Motor neuron (in vitro differentiated cells): ENCODE results near the gene CCDC9B. TPM values are rescaled to one million over a fixed set of nuclear protein-coding genes. Genes with fewer than 3 reads are reported as not detected.
A peak's percentile ranks its signal among the peaks of the same experiment; 100 is the strongest.

Experiments used
- ATAC-seq, 8 experiments: fragments of 200-7000 bp; cut with Tn5 transposase; replicated peaks in 6 of 8; 2 replicates each; pipeline ENCODE4 v1.8.0; 2021; ENCODE audit warnings: mild to moderate bottlenecking in 8 of 8, moderate library complexity in 8 of 8
- H3K27ac ChIP-seq, 2 donors: fragments of 250-450 bp; sonication (Bioruptor Pico); 2 replicates each; pipeline ENCODE4 v1.9.0; 2021; ENCODE audit warnings: antibody characterized with exemption in 2 of 2, mild to moderate bottlenecking in 2 of 2, moderate library complexity in 1 of 2
- H3K4me1 ChIP-seq, 2 donors: fragments of 250-450 bp; sonication (Bioruptor Pico); replicated peaks in 1 of 2; 2 replicates each; pipeline ENCODE4 v1.6.1; 2021; ENCODE audit warnings: antibody characterized with exemption in 2 of 2, mild to moderate bottlenecking in 2 of 2, moderate library complexity in 1 of 2
- H3K4me3 ChIP-seq, 5 donors: fragments of 250-450 bp; sonication (Bioruptor Pico); 2 replicates each; pipeline ENCODE4 v1.9.0; 2021; ENCODE audit warnings: antibody characterized with exemption in 5 of 5, mild to moderate bottlenecking in 5 of 5, moderate library complexity in 4 of 5
- WGBS, 10 experiments: fragments of 450-650 bp; shearing (Covaris generic); methylation state at CpG; one replicate each; pipeline ENCODE4 v1.0.0; 2022; 5-methylcytosine and 5-hydroxymethylcytosine counted together
- in situ Hi-C, 9 experiments: fragments of 400-800 bp; cut with MboI; loops; one replicate each; pipeline ENCODE4 v1.15.0; 2021; ENCODE audit warnings: low sequenced_read_pairs in 9 of 9, low pct_unique_long_range_greater_than_20kb in 2 of 9; ENCODE audit not compliant: unreplicated experiment in 9 of 9
- total RNA-seq, 8 experiments: library from RNA; unstranded; fragments of 300-600 nt; gene quantifications; 2 replicates each; pipeline versions ENCODE4 v1.2.3 to v1.2.4, GENCODE V29; 2022

Gene CCDC9B
- total RNA-seq, 8 experiments from 2014 or later = 0.50 to 32.6 (median 1.9) TPM

GRCh38 chr15:40337597-40337996 lies 3.1 kb downstream of the CCDC9B start:
- no peak for ATAC-seq
- whole genome bisulfite sequencing, 10 experiments = 63 to 83% methylated on average over 1 to 6 of the region's 19 CpGs; no CpG with 5 or more reads in 8 of the 10 experiments
- H3K27ac ChIP-seq = no peak overlapping the region
- H3K4me1 ChIP-seq = peaks cover 31 to 35% of the 10 kb centered on the region in 2 donors
- H3K4me3 ChIP-seq = no peak overlapping the region
- in situ Hi-C loops = no loop called here

DNA sequence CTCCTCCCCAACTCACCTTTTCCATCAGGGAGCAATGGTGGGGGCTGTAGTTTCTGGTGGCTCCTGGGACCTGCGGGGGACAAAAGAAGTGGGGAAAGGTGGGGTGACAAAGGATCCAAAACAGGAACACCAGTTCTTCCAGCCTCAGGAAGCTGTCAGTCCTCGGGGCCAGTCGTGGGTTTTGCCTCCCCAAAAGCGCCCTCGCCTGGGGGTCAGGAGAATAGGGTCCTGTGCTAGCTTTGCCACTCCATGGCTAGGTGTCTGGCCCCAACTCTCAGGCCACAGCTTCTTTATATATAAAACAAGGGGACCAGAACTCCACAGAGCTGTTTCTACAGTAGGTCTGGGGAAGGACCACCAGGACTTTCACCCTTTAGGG lies 4.0 kb downstream of the CCDC9B start:
- no peak for ATAC-seq
- Histone ChIP-seq H3K27ac (no peak overlapping the region), H3K4me1 (peaks cover 31 to 35% of the 10 kb centered on the region in 2 donors), H3K4me3 (no peak overlapping the region)
- in situ Hi-C loops = no loop called here
- WGBS, 10 experiments = 50 to 100% (median 100%) methylated on average over 1 to 3 of the region's 5 CpGs; no CpG with 5 or more reads in 7 of the 10 experiments

DNA sequence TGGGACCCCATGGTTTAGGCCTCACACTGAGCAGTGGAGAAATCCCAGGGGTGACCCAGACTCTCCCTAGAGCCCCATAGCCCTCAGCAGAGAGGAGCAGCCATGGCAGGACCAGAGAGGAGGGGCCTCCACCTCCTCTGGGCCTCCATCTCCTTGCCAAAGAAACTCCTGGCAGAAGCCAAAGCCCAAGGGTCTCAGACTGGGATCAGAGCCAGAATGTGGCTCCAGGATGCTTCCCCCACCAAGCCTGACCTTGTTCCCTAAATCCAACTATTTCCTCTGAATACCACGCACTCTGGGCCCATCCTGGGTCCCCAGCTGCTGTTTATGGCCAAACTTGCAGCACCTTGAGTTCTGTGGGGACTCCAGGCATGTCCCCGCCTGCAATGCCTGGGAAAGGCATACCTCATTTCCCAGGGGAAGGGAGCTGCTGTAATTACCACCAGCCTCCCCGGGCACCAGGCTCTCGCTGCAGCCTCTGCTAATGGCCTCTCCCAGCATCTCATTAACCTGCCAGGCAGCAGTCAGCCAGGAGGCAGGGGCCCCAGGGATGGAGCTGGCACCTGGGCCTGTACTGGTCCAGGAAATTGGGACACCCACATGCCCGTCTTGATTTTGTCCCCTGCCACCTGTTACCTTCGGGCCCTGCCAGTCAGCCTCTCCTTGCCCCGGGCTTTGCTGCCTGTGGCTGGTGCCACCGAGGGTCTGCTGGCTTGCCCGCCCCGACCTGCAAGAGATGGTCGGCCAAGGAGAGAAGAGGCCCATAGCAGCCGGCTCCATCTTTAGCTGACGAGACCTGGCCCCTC lies 4.6 kb downstream of the CCDC9B start:
- Histone ChIP-seq H3K27ac (no peak overlapping the region), H3K4me3 (no peak overlapping the region), H3K4me1 (peaks cover 29 to 33% of the 10 kb centered on the region in 2 donors)
- ATAC-seq = no peak
- in situ Hi-C loops = no loop called here
- WGBS, 10 experiments = 40 to 100% (median 72%) methylated on average over 1 to 8 of the region's 13 CpGs; no CpG with 5 or more reads in 3 of the 10 experiments

- no peak overlapping the region for H3K27ac ChIP-seq
- in situ Hi-C loops = no loop called here
- no peak for ATAC-seq
Observed at GRCh38 chr15:40334941-40335795, 5.6 kb downstream of the CCDC9B start.

DNA sequence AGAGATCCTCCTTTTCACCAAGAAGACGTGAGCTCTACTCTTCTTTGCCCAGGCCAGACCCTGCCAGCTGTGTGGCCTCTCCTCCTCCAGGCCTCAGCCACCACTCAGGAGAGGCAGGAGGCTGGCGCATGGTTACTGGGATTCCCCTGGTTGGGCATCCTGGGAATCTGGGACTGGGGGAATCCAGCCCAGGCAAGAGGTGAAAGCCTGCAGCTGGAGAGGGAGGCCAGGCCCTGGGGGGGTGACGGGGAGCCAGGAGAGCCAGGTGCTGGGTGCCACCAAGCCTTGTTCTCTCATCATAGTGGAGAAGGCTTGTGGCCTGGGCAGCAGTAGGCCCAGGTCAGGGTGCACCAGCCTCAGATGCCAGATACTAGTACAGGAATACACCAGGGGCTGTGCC lies 6.2 kb downstream of the CCDC9B start:
- H3K27ac ChIP-seq = no peak overlapping the region
- in situ Hi-C loops = no loop called here
- H3K4me3 ChIP-seq = no peak overlapping the region
- H3K4me1 ChIP-seq = peaks cover 13 to 17% of the 10 kb centered on the region in 2 donors
- no peak for ATAC-seq
- 60 to 100% (median 86%) methylated on average over 1 to 3 of the region's 3 CpGs; no CpG with 5 or more reads in 7 of the 10 experiments for WGBS, 10 experiments

More at GRCh38 chr15:40334941-40335795, 5.6 kb downstream of the CCDC9B start:
- Histone ChIP-seq H3K4me3 (no peak overlapping the region), H3K4me1 (peaks cover 20 to 23% of the 10 kb centered on the region in 2 donors)
- 40 to 100% (median 83%) methylated on average over 1 to 11 of the region's 26 CpGs; no CpG with 5 or more reads in 5 of the 10 experiments for WGBS, 10 experiments

DNA sequence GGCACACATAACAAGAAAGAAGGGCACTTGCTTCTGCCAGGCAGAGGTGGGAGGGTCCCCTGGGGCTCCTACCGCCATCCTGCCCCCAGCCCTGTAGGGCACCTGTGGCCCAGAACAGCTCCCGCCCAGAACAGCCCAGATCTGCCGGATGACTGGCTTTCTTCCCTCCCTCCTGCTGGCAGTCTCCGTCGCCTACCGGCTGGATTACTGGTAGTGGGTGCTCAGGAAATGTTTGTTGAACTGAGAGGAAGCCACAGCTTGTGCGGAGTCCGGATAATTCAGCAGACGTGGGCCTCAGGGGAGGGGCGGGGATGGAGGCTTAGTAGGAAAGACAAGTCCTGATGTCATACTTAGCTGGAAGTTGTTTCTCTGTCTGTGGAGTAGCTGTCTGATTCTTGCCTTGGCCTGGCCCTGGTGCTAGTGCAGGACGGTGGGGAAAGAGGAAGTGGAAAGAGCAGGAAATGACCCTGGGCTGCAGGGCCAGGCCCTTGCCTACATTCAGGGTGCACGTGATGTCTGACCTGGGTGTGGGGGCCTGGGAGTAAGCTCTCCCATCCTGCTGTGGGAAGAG lies 6.7 kb downstream of the CCDC9B start:
- in situ Hi-C loops = no loop called here
- no peak overlapping the region for H3K4me3 ChIP-seq
- H3K4me1 ChIP-seq = peaks cover 12 to 16% of the 10 kb centered on the region in 2 donors
- peak in 7 of 8 experiments; percentile 4 to 69 (median 49) for ATAC-seq
- H3K27ac ChIP-seq = no peak overlapping the region
- 0 to 100% (median 67%) methylated on average over 1 to 6 of the region's 12 CpGs; no CpG with 5 or more reads in 2 of the 10 experiments for WGBS, 10 experiments

DNA sequence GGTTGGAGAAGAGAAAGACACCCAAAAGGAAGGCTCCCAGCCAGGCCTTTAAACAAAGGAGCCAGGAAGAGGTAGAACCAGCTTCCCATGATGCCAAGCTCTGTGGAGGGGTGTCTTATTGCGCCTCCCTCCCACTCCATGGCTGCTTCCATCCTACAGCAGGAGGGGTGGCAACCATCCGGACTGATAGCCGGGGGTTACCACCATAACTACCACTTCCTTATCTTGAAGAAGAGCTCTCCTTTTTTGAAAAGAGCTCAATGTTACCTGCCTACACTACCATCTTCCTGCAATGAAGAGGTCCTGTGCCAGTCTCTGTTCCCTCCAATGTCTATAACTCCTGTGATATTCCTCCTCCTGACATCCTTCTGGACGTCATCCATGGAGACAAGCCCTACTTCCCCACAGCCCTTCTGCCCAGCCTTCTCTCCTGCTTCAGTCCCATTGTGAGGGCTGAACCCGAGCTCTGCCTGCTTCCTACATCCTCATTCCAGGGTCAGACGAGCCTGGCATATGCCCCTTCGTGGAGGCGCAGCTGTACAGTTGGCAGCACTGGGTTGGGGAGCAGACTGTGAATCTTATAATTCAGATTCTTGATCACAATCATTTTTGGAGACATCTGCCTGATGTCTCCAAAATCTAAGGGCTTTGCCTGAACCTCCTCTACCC lies 8.5 kb downstream of the CCDC9B start:
- in situ Hi-C loops = no loop called here
- no peak overlapping the region for H3K27ac ChIP-seq
- WGBS, 10 experiments = 20 to 90% (median 83%) methylated on average over 1 to 8 of the region's 8 CpGs; no CpG with 5 or more reads in 3 of the 10 experiments

DNA sequence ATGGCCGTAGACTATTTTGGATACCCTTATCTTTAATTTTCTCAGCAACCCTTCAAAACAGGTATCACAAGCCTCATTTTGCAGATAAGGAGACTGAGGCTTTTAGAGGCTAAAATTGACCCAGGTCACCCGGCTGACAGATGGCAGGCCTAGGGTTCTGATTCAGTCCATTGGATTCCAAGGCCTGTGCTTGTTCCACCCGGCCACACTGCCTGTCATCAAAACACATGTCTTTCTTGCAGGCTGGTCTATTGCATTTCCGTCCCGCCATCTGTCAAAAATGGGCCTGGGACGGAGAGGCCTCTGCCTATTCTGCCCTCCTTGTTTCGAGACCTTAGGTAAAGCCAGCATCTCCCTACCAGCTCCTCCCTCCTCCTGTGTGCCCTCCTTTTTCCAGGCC lies 9.1 kb downstream of the CCDC9B start:
- Histone ChIP-seq H3K4me3 (no peak overlapping the region), H3K27ac (no peak overlapping the region), H3K4me1 (peaks cover 28 to 29% of the 10 kb centered on the region in 2 donors)
- 85 to 100% (median 90%) methylated on average over 2 to 7 of the region's 7 CpGs; no CpG with 5 or more reads in 3 of the 10 experiments for WGBS, 10 experiments
- no peak for ATAC-seq
- in situ Hi-C loops = no loop called here

More for the DNA sequence above, 8.5 kb downstream of the CCDC9B start:
- ATAC-seq = no peak
- peaks cover 22 to 23% of the 10 kb centered on the region in 2 donors for H3K4me1 ChIP-seq
- H3K4me3 ChIP-seq = no peak overlapping the region

DNA sequence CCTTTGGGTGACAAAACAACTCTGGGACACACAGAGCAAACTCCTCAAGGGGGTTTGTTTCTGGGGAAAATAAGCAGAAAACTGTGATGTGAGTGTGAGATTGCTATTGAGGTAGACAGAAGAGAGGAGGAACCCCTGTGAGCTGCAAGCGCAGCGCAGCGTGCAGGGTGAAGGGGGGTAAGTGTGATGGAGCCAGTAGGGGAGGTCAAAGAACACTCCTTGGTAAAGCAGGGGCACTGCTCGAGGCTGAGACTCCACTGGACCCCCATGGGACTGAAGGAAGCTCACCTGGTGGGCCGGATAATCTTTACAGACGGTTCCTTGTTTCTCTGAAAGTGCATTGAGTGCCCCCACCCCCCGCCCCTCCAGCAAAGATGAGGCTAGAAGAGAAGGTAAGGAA lies 9.7 kb downstream of the CCDC9B start:
- no peak for ATAC-seq
- peaks cover 30 to 35% of the 10 kb centered on the region in 2 donors for H3K4me1 ChIP-seq
- 40 to 100% (median 88%) methylated on average over 1 to 7 of the region's 7 CpGs; no CpG with 5 or more reads in 4 of the 10 experiments for WGBS, 10 experiments
- in situ Hi-C loops = no loop called here
- no peak overlapping the region for H3K4me3 ChIP-seq
- H3K27ac ChIP-seq = no peak overlapping the region

DNA sequence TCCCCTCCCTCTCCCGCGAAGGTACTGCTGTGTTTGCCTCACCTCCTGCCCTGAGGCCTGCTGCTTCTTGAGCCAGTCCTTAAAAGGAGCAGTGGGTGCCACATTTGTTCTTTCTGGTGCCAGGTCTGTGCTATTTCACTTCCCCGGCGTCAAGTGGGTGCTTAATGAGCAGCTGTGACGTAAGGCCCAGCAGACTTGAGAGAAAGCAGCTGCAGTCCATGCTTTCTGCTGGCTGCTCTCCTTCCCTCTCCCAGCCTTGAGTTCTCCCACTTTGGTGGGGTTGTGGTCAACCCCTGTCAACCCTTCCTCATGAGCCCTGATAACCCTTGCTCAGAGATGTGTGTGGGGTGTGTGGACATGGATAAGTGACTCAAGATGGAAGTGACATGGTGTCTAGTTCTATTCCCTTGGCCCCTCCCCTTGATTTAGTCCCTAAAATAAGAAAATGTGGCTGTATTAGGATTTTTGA lies 10.3 kb downstream of the CCDC9B start:
- no peak overlapping the region for H3K27ac ChIP-seq
- no peak overlapping the region for H3K4me3 ChIP-seq
- peaks cover 34 to 41% of the 10 kb centered on the region in 2 donors for H3K4me1 ChIP-seq
- no peak for ATAC-seq
- WGBS, 10 experiments = 33 to 87% (median 52%) methylated on average over 2 to 3 of the region's 5 CpGs; no CpG with 5 or more reads in 6 of the 10 experiments
- in situ Hi-C loops = no loop called here

DNA sequence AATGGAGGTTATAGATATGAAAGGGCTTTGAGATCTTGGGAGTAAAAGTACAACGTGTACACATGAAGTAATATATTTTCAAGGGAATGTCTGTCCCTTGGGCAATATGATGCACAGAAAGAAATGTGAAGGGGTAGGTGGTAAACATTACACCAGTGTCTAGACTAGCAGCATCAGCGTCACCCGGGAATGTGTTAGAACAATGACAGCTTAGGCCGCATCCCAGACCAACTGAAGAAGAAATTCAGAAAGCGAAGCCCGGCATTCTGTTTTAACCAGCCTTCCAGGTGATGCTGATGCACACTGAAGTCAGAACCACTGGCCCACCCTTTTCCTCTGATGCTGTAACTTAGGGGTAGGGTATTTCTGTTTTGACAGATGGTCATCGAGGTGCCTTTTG lies 10.9 kb downstream of the CCDC9B start:
- peaks cover 40 to 47% of the 10 kb centered on the region in 2 donors for H3K4me1 ChIP-seq
- in situ Hi-C loops = no loop called here
- H3K27ac ChIP-seq = no peak overlapping the region
- no peak for ATAC-seq
- WGBS, 10 experiments = 42 to 96% (median 79%) methylated on average over 2 to 7 of the region's 7 CpGs; no CpG with 5 or more reads in 2 of the 10 experiments
- no peak overlapping the region for H3K4me3 ChIP-seq

DNA sequence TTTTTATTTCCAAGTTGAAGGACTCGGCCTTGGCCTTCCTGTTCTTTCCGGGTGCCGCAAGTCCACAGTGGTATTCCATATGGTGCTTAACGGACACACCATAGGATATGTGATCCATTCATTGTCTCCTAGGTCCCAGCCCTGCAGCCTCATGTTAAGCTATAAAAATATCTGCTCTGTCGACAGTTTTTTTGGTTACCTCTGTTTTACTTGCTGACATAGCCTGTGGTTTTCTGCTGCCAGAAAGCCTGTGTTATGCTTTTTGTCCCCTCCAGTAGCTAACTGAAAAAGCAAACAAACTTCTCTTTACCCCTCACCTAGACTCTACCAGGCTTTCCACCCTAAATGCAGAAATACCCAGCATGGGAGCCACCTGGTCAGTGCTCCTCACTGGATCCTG lies 12.0 kb downstream of the CCDC9B start:
- Histone ChIP-seq H3K4me1 (peaks cover 39 to 40% of the 10 kb centered on the region in 2 donors), H3K4me3 (no peak overlapping the region), H3K27ac (no peak overlapping the region)
- in situ Hi-C loops = no loop called here
- ATAC-seq = no peak
- 29 to 96% (median 83%) methylated on average over 1 to 5 of the region's 5 CpGs; no CpG with 5 or more reads in 3 of the 10 experiments for WGBS, 10 experiments
